ENCODE results near the gene BUB1B.
"Not testable (repeated sequence)": the region's sequence is repeated elsewhere in the genome, so short reads cannot be mapped to it uniquely, and the experiment has no call there.

The BUB1B gene

GRCh38 chr15:40150163-40150925 lies 10.5 kb upstream of the BUB1B start:
- DNase-seq (ENCODE audit: low spot score in 2 of 2): peak in 1 of 2 experiments; percentile 50
- in situ Hi-C loops (cut with MboI; ENCODE audit: low sequenced_read_pairs): no loop called here
- Histone ChIP-seq H3K27me3 (ENCODE audit: low read depth) (no peaks in the 10 kb centered on the region), H3K36me3 (replicated peaks) (no peaks in the 10 kb centered on the region), H3K4me1 (no peaks in the 10 kb centered on the region), H3K9me3 (no peaks in the 10 kb centered on the region), H3K4me3 (no peak overlapping the region)

- Histone ChIP-seq H3K36me3 (replicated peaks) (no peaks in the 10 kb centered on the region), H3K4me1 (no peaks in the 10 kb centered on the region), H3K4me3 (no peak overlapping the region), H3K27me3 (ENCODE audit: low read depth) (no peaks in the 10 kb centered on the region), H3K9me3 (no peaks in the 10 kb centered on the region)
- DNase-seq (ENCODE audit: low spot score in 2 of 2): no peak
- in situ Hi-C loops (cut with MboI; ENCODE audit: low sequenced_read_pairs): no loop called here
Measured at GRCh38 chr15:40151499-40151898, 9.4 kb upstream of the BUB1B start.

DNA sequence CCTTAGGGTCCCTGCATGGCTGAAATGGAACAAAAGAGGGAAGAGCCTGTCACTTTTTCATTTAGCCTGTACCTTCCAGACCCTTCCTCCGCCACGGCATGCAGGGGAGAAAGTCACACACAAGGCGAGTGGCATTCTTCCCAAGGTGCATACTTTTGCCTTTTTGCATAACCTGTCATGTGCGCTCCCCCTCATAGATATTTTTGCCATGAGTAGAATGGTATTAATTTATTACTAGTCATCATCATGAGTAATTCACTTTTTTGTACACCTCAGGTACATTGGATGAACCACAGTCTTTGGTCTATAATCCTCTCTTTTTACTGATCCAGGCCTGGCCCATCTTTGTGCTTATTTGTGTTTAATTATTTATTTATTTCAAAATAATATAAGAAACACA lies 8.9 kb upstream of the BUB1B start:
- no peaks in the 10 kb centered on the region for H3K27me3 ChIP-seq (ENCODE audit: low read depth)
- H3K4me3 ChIP-seq: no peak overlapping the region
- in situ Hi-C loops (cut with MboI; ENCODE audit: low sequenced_read_pairs): no loop called here
- H3K4me1 ChIP-seq: no peaks in the 10 kb centered on the region
- DNase-seq (ENCODE audit: low spot score in 2 of 2): no peak
- no peaks in the 10 kb centered on the region for H3K9me3 ChIP-seq
- no peaks in the 10 kb centered on the region for H3K36me3 ChIP-seq (replicated peaks)

DNA sequence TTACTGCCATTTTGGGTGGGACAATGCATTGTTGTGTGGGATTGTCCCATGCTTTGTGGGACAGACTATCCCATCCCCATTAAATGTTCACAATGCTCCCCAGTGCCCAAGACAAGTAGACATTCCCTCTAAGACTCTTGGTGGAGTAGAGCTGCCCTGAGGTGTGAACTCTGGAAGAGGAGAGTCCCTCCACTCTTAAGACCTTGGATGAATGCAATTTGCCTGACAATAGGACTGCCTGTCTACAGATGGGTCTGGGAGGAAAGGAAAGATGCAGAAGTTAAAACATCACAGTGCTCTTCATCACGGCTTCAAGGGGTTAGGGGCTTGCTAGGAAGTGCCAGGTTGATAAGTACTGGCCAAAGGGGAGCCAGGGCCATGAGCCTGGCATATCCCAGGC lies 6.0 kb upstream of the BUB1B start:
- H3K4me3 ChIP-seq; H3K9me3 ChIP-seq; DNase-seq (ENCODE audit: low spot score in 2 of 2); H3K4me1 ChIP-seq; in situ Hi-C loops (cut with MboI; ENCODE audit: low sequenced_read_pairs); H3K36me3 ChIP-seq (replicated peaks); H3K27me3 ChIP-seq (ENCODE audit: low read depth): not testable (repeated sequence)

- Histone ChIP-seq H3K27me3 (ENCODE audit: low read depth) (no peaks in the 10 kb centered on the region), H3K4me1 (peaks cover 1% of the 10 kb centered on the region), H3K36me3 (replicated peaks) (no peaks in the 10 kb centered on the region), H3K9me3 (no peaks in the 10 kb centered on the region), H3K4me3 (no peak overlapping the region)
- no peak for DNase-seq (ENCODE audit: low spot score in 2 of 2)
- in situ Hi-C loops (cut with MboI; ENCODE audit: low sequenced_read_pairs): no loop called here
Measured at GRCh38 chr15:40155270-40155910, 5.5 kb upstream of the BUB1B start.

- in situ Hi-C loops (cut with MboI; ENCODE audit: low sequenced_read_pairs): no loop called here
Measured at GRCh38 chr15:40157778-40158447, 3.0 kb upstream of the BUB1B start.

DNA sequence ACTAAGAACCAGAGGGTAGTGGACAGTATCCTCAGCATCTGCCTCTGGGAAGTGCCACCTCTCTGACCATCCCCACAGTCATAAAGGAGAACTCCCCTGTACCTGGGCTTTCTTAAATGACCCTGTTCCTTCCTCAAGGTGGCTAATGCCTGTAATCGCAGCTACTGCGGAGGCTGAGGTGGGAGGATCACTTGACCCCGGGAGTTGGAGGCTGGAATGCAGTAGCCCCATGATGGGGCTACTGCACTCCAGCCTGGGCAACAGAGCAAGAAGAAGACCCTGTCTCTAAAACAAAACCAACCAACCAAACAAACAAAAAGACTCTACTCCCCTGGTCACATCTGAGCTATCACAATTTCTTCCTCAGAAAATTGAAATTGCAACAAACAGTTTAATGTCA lies 848 bp upstream of the BUB1B start:
- Histone ChIP-seq H3K4me3 (peak overlapping the region; percentile 85; the same call in 1 of the 2 replicates), H3K4me1 (peaks cover 10% of the 10 kb centered on the region), H3K36me3 (replicated peaks) (peaks cover 14% of the 10 kb centered on the region), H3K27me3 (ENCODE audit: low read depth) (no peaks in the 10 kb centered on the region), H3K9me3 (no peaks in the 10 kb centered on the region)
- in situ Hi-C loops (cut with MboI; ENCODE audit: low sequenced_read_pairs): loop anchor here (5.0 kb wide), 1 partner anchor 113 kb away; no protein-coding TSS in a partner anchor
- no peak for DNase-seq (ENCODE audit: low spot score in 2 of 2)

More at GRCh38 chr15:40157778-40158447, 3.0 kb upstream of the BUB1B start:
- Histone ChIP-seq H3K9me3 (no peaks in the 10 kb centered on the region), H3K36me3 (replicated peaks) (peaks cover 3% of the 10 kb centered on the region; the same call in 1 of the 2 replicates), H3K4me3 (no peak overlapping the region), H3K27me3 (ENCODE audit: low read depth) (no peaks in the 10 kb centered on the region), H3K4me1 (peaks cover 4% of the 10 kb centered on the region)
- DNase-seq (ENCODE audit: low spot score in 2 of 2): no peak

GRCh38 chr15:40161693-40162391 lies 973 bp downstream of the BUB1B start:
- H3K36me3 ChIP-seq (replicated peaks): peaks cover 32% of the 10 kb centered on the region
- no peaks in the 10 kb centered on the region for H3K27me3 ChIP-seq (ENCODE audit: low read depth)
- no peaks in the 10 kb centered on the region for H3K9me3 ChIP-seq
- peak overlapping the region; percentile 85 for H3K4me3 ChIP-seq
- in situ Hi-C loops (cut with MboI; ENCODE audit: low sequenced_read_pairs): loop anchor here (5.0 kb wide), 1 partner anchor 115 kb away; no protein-coding TSS in a partner anchor
- peaks cover 10% of the 10 kb centered on the region for H3K4me1 ChIP-seq
- no peak for DNase-seq (ENCODE audit: low spot score in 2 of 2)

DNA sequence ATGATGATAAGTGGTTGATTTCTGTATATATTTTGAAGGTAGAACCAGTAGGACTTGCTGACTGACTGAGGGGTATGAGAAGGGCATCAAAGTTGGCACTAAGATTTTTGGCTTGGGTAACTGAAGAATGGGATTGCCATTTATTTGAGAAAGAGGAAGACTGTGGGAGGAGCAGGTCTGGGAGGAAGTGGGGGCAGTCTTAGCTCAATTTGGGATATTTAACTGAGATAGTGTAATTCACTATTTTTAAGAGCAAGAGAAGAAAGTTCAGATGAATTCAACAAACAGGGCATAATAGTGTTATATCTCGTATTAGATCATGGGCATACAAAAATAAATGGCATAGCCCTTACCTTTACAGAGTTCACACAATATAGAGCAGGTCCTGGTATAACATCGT lies 1.7 kb downstream of the BUB1B start:
- Histone ChIP-seq H3K4me1 (peaks cover 10% of the 10 kb centered on the region), H3K4me3 (peak overlapping the region; percentile 85), H3K9me3 (no peaks in the 10 kb centered on the region), H3K27me3 (ENCODE audit: low read depth) (no peaks in the 10 kb centered on the region), H3K36me3 (replicated peaks) (peaks cover 36% of the 10 kb centered on the region)
- no peak for DNase-seq (ENCODE audit: low spot score in 2 of 2)
- in situ Hi-C loops (cut with MboI; ENCODE audit: low sequenced_read_pairs): loop anchor here (5.0 kb wide), 1 partner anchor 115 kb away; no protein-coding TSS in a partner anchor

GRCh38 chr15:40163657-40164416 lies 3.0 kb downstream of the BUB1B start:
- no peaks in the 10 kb centered on the region for H3K27me3 ChIP-seq (ENCODE audit: low read depth)
- H3K4me1 ChIP-seq: peaks cover 10% of the 10 kb centered on the region
- no peak for DNase-seq (ENCODE audit: low spot score in 2 of 2)
- H3K9me3 ChIP-seq: no peaks in the 10 kb centered on the region
- no peak overlapping the region; the same call in 1 of the 2 replicates for H3K4me3 ChIP-seq
- in situ Hi-C loops (cut with MboI; ENCODE audit: low sequenced_read_pairs): loop anchor here (5.0 kb wide), 1 partner anchor 117 kb away; no protein-coding TSS in a partner anchor
- peaks cover 47% of the 10 kb centered on the region for H3K36me3 ChIP-seq (replicated peaks)

- H3K4me3 ChIP-seq; DNase-seq (ENCODE audit: low spot score in 2 of 2); in situ Hi-C loops (cut with MboI; ENCODE audit: low sequenced_read_pairs); H3K9me3 ChIP-seq; H3K27me3 ChIP-seq (ENCODE audit: low read depth); H3K4me1 ChIP-seq: not testable (repeated sequence)
- H3K36me3 ChIP-seq (replicated peaks): peaks cover 74% of the 10 kb centered on the region
Measured at GRCh38 chr15:40167374-40167773, 6.5 kb downstream of the BUB1B start.

GRCh38 chr15:40175160-40175559 lies 14.3 kb downstream of the BUB1B start:
- Histone ChIP-seq H3K9me3 (no peaks in the 10 kb centered on the region), H3K4me3 (no peak overlapping the region), H3K36me3 (replicated peaks) (peaks cover 62% of the 10 kb centered on the region), H3K27me3 (ENCODE audit: low read depth) (no peaks in the 10 kb centered on the region), H3K4me1 (peaks cover 8% of the 10 kb centered on the region; the same call in 1 of the 2 replicates)
- in situ Hi-C loops (cut with MboI; ENCODE audit: low sequenced_read_pairs): loop anchor here (25.0 kb wide), 1 partner anchor 1187 kb away; no protein-coding TSS in a partner anchor
- DNase-seq (ENCODE audit: low spot score in 2 of 2): no peak
